HG02852 (cell line): Measurements from ENCODE around the gene GATA6.
"Not testable (repeated sequence)": the region's sequence is repeated elsewhere in the genome, so short reads cannot be mapped to it uniquely, and the experiment has no call there.

ENCODE experiments used
- ATAC-seq: cut with Tn5 transposase; IDR thresholded peaks from one replicate; pipeline ENCODE4 v1.9.1; 2021; ENCODE audit warnings: mild to moderate bottlenecking, moderate library complexity; ENCODE audit not compliant: unreplicated experiment

Gene GATA6

GRCh38 chr18:22203536-22204213 is 34.3 kb downstream of the GATA6 start:
- ATAC-seq = no peak

GRCh38 chr18:22204214-22204536 is 34.8 kb downstream of the GATA6 start:
- no peak for ATAC-seq

- ATAC-seq = no peak
Observed at GRCh38 chr18:22204996-22205395, 35.6 kb downstream of the GATA6 start.

DNA sequence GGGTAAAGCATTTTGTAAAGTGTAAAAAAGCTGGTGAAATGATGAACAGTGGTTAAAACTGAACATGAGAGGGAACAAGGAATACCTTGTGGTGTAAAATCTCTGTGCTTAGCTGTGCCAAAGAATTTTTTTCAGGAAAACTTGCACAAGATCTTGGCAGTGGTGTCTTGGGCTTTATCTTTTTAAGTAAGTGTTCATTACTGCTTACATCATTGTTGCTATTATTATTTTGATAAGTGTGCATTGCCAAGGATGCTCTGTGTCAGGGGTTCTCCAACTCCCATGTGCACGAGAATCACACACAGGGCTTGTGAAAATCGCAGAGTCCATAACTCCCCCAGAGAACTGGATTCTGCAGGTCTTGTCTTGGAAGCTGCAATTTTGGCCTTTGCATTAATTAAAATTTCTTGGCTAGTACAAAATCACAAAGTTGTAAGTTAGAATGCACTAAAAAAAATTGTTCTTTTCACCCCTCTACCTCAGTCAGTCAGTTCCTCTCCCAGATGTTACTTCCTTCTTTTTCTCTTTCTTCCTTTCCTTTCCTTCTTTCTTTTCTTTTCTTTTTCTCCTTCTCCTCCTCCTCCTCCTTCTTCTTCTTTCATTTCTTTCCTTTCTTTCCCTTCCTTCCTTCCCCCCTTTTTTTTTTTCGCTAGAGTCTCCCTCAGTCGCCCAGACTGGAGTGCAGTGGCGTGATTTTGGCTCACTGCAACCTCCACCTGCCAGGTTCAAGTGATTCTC is 37.8 kb downstream of the GATA6 start:
- no peak for ATAC-seq

- no peak for ATAC-seq
Observed at GRCh38 chr18:22210311-22210754, 40.9 kb downstream of the GATA6 start.

DNA sequence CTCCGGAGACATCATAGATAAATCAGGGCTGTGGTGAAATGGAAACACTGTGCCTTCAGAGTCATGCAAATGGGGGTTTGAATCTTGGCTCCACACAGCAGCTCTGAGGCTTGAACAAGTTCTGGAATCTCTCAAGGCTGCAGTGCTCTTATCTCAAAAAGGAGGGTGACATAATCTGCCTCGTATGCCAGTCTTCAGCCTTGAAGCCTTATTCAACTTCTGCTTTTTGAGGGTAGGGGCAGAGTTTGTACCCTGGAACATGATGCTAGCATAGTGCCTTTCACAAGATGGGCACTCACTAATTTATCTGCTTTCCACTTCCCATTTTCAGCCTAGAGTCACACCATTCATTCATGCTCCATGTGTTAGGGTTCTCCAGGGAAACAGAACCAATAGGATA is 42.3 kb downstream of the GATA6 start:
- ATAC-seq = no peak

- no peak for ATAC-seq
Observed at GRCh38 chr18:22213333-22213973, 44.1 kb downstream of the GATA6 start.

DNA sequence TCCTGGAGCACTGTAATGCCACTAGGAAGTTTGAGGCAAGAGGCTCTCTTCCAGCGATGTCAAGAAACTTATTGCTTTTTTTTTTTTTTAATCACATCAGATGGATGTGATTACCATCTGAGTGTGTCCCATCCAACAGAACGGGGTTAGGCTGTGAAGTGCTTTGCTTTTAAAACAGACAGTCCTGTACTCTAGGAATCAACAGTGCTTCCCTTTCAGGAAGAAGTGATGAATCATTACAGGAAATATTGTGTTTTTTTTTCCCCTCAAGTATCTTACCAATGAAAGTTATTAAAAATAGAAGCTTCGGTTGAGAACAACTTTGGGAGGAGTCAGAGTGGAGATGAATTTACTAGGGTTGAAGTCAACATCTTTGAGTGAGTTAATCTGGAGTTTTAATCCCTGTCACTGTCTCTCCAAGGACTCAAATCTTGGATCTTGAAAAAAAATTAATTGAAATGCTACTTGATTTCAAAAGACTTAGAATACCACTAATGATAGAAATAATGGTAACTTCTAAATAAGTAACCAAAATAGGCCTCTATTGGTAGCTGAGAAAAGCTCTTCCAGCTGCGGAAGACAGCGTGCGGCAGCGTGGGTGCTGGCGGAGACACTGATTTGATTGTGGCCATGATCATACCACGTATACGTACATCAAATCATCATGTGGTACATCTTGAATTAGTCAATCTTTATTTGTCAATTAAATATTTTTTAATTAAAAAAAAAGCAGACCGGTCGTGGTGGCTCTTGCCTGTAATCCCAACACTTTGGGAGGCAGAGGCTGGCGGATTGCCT is 45.5 kb downstream of the GATA6 start:
- no peak for ATAC-seq

- no peak for ATAC-seq
Observed at GRCh38 chr18:22218835-22219234, 49.4 kb downstream of the GATA6 start.

- no peak for ATAC-seq
Observed at GRCh38 chr18:22219568-22220355, 50.4 kb downstream of the GATA6 start.

- not testable (repeated sequence) for ATAC-seq
Observed at GRCh38 chr18:22220585-22220984, 51.2 kb downstream of the GATA6 start.

DNA sequence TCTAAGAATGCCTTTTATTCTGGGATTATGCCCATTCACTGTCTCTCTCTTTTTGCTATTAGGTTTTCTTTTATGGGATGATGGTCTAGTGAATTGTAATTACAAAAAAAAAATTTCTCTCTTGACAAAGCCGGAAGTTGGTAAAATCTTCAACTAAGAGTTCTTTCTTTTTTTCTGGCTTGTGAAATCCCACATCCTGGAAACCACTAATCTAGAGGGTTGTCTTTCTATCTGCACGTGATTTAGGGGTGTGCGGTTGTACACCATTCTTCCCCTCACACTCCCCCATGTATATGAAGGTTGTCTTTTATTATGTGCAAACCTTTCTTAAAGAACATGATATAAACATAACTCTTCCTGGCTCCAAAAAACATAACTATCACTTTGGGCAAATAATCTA is 52.0 kb downstream of the GATA6 start:
- ATAC-seq = no peak

- ATAC-seq = no peak
Observed at GRCh38 chr18:22223254-22223964, 54.0 kb downstream of the GATA6 start.

GRCh38 chr18:22223965-22224322 is 54.6 kb downstream of the GATA6 start:
- no peak for ATAC-seq

GRCh38 chr18:22224339-22224738 is 55.0 kb downstream of the GATA6 start:
- no peak for ATAC-seq

- no peak for ATAC-seq
Observed at GRCh38 chr18:22226801-22227200, 57.4 kb downstream of the GATA6 start.

DNA sequence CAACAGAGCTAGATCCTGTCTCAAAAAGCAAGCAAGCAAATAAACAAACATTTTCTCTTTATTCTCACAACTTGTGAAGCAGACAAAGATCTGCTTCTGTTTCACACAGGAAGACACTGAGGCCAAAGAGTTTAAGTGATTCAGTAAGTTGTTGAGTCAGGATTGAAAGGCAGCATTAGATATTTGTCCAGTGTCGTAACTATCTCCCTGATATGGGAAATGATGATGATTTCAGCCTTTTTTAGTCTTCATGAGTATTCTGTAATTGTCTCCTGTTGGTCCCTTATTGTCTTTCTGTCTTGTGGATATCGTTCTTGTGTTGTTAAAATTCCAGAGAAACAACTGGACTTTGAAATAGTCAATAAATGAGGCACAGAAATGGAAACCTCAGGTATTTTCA is 59.6 kb downstream of the GATA6 start:
- no peak for ATAC-seq

- ATAC-seq = no peak
Observed at GRCh38 chr18:22229456-22230124, 60.2 kb downstream of the GATA6 start.

- no peak for ATAC-seq
Observed at GRCh38 chr18:22230471-22230945, 61.1 kb downstream of the GATA6 start.
